Activated naive CD8-positive, alpha-beta T cell treated with anti-CD3 and anti-CD28 coated beads, Interleukin-2, amount 10 ng/mL, durations not matched to agents 7 days and 5 days (primary cell): ENCODE measurements around the gene C2orf81. TPM values are rescaled to one million over a fixed set of nuclear protein-coding genes. Genes with fewer than 3 reads are reported as not detected.
"Not testable (repeated sequence)": the region's sequence is repeated elsewhere in the genome, so short reads cannot be mapped to it uniquely, and the experiment has no call there.

ENCODE experiments used
- ATAC-seq: fragments of 150-1000 bp; cut with Tn5 transposase; one replicate; pipeline ENCODE4 v1.10.0; 2021; ENCODE audit warnings: low read depth, moderate library complexity
- POLR2A ChIA-PET: fragments of 350-600 bp; sonication (Branson Sonifier 250); formaldehyde crosslinking; loops from one replicate; lab custom pipeline; 2021; ENCODE audit warnings: antibody characterized with exemption; lab: Charles Lee
- DNase-seq: peaks from one replicate; pipeline ENCODE4 v3.0.0; 2021
- H3K27ac Mint-ChIP-seq: one replicate; pipeline ENCODE4 v1.8.0; 2022; ENCODE audit warnings: mild to moderate bottlenecking, mixed read lengths
- H3K27me3 Mint-ChIP-seq: one replicate; pipeline ENCODE4 v1.8.0; 2022; ENCODE audit warnings: mild to moderate bottlenecking, moderate library complexity, mixed read lengths
- H3K36me3 Mint-ChIP-seq: one replicate; pipeline ENCODE4 v1.8.0; 2021; ENCODE audit warnings: mild to moderate bottlenecking, mixed read lengths
- H3K4me1 Mint-ChIP-seq: one replicate; pipeline ENCODE4 v1.8.0; 2021; ENCODE audit warnings: mixed read lengths
- H3K4me3 Mint-ChIP-seq: one replicate; pipeline ENCODE4 v1.8.0; 2022; ENCODE audit warnings: mild to moderate bottlenecking, moderate library complexity, mixed read lengths
- H3K9me3 Mint-ChIP-seq: one replicate; pipeline ENCODE4 v1.8.0; 2021; ENCODE audit warnings: mixed read lengths
- total RNA-seq, 2 experiments: library from RNA; stranded (reverse); gene quantifications; one replicate each; pipeline ENCODE4 v1.2.3, GENCODE V29; 2021

The C2orf81 gene
- total RNA-seq, 2 experiments from 2014 or later = 3.7 to 5.8 TPM

DNA sequence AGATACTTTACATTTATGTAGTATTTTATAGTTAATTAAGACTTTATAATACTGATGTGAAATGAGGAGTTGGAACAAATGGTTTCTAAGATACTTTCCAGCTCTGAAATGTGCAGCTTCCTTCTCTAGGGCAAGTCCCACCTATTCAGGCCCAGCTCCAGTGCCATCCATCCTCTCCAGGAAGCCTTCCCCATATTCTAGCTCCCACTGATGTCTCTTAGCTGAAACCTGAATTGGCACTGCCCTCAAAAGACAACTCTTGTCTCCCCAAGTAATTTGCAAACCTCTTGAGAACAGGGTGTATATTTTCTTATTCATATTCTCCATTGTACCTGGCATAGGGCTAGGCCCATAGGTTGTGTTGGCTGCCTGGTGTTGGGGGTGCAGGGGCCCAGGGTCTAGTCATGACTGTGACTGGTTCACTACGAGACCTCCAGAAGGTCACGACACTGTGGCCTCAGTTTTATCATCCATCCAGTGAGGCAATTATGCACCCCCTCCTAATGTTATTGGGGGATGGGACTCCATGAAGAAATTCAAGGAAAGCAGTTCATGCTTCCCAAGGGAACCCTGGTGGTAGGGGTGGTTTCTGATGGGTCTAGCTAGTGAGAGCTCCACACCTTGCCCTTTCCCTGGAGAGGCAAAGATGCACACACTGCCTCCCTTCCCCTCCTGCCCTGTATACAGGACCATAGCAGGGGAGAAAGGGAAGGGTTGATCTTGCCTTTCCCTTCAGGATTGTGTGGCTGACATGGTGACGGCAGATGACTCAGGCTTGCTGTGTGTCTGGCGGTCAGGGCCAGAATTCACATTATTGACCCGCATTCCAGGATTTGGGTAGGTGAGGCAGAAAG lies 2.9 kb upstream of the C2orf81 start:
- peaks cover 14% of the 10 kb centered on the region for H3K36me3 Mint-ChIP-seq

GRCh38 chr2:74423231-74424095 lies 2.0 kb upstream of the C2orf81 start:
- DNase-seq = no peak
- Mint-ChIP-seq H3K27ac (peak overlapping the region; percentile 99), H3K4me1 (peaks cover 19% of the 10 kb centered on the region), H3K4me3 (peak overlapping the region; percentile 99), H3K36me3 (peaks cover 14% of the 10 kb centered on the region), H3K9me3 (no peaks in the 10 kb centered on the region), H3K27me3 (no peaks in the 10 kb centered on the region)
- no peak for ATAC-seq
- POLR2A ChIA-PET = interaction anchor here (1.2 to 4.1 kb wide), 2 partner anchors 33 to 107 kb away, joined by 3 to 58 read pairs; partner anchors contain the start of genes INO80B and WBP1

More for the DNA sequence above, 2.9 kb upstream of the C2orf81 start:
- POLR2A ChIA-PET = interaction anchor here (1.7 kb wide), 1 partner anchor 31 kb away, joined by 5 read pairs; the partner anchor contains the start of gene INO80B
- no peak for ATAC-seq
- no peaks in the 10 kb centered on the region for H3K27me3 Mint-ChIP-seq
- H3K9me3 Mint-ChIP-seq = no peaks in the 10 kb centered on the region
- DNase-seq = no peak
- no peak overlapping the region for H3K4me3 Mint-ChIP-seq
- H3K4me1 Mint-ChIP-seq = peaks cover 19% of the 10 kb centered on the region
- no peak overlapping the region for H3K27ac Mint-ChIP-seq

DNA sequence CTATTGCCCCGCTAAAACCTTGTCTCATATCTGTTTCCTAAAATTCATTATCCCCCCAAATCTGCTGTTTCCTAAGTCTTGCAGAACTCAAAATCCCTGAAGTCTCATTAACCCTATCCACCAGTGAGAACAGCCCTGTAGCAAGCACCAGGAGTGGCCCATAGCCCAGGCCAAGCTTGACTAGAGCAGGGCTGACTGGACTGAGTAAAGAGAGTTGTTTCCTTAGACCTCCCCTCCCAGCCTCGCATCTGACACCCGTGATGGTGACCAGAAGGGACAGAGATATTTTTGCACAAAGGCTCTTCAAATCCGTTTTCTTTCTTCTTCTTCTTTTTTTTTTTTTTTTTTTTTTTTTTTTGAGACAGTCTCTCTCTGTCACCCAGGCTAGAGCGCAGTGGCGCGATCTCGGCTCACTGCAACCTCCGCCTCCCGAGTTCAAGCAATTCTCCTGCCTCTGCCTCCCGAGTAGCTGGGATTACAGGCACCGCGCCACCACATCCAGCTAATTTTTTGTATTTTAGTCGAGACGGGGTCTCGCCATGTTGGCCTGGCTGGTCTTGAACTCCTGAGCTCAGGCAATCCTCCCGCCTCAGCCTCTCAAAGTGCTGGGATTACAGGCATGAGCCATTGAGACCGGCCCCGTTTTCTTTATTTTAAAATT lies 846 bp downstream of the C2orf81 start:
- DNase-seq, ATAC-seq, H3K9me3 Mint-ChIP-seq, H3K27me3 Mint-ChIP-seq: not testable (repeated sequence)
- peaks cover 11% of the 10 kb centered on the region for H3K36me3 Mint-ChIP-seq
- peaks cover 24% of the 10 kb centered on the region for H3K4me1 Mint-ChIP-seq
- peak overlapping the region; percentile 80 for H3K27ac Mint-ChIP-seq
- POLR2A ChIA-PET = interaction anchor here (0.7 to 4.1 kb wide), 18 partner anchors 8 to 592 kb away, joined by 3 to 58 read pairs (median 5); partner anchors contain the start of genes CCDC142, INO80B, MOB1A and MOGS
- H3K4me3 Mint-ChIP-seq = peak overlapping the region; percentile 99

- peak overlapping the region; percentile 32 for H3K4me3 Mint-ChIP-seq
- POLR2A ChIA-PET = interaction anchor here (0.7 to 4.1 kb wide), 3 partner anchors 20 to 169 kb away, joined by 3 to 58 read pairs (median 4); partner anchors contain the start of genes INO80B and WBP1
- H3K4me1 Mint-ChIP-seq = peaks cover 26% of the 10 kb centered on the region
- H3K27me3 Mint-ChIP-seq = no peaks in the 10 kb centered on the region
- DNase-seq (no peak), ATAC-seq (no peak)
- peaks cover 9% of the 10 kb centered on the region for H3K36me3 Mint-ChIP-seq
- peak overlapping the region; percentile 69 for H3K27ac Mint-ChIP-seq
- H3K9me3 Mint-ChIP-seq = no peaks in the 10 kb centered on the region
Observed at GRCh38 chr2:74420006-74420405, 1.4 kb downstream of the C2orf81 start.

GRCh38 chr2:74419345-74419744 lies 2.1 kb downstream of the C2orf81 start:
- POLR2A ChIA-PET = interaction anchor here (1.5 to 4.1 kb wide), 2 partner anchors 37 to 46 kb away, joined by 6 to 58 read pairs; partner anchors contain the start of genes INO80B, MOGS and WBP1
- H3K27me3 Mint-ChIP-seq = peaks cover 2% of the 10 kb centered on the region
- ATAC-seq (no peak), DNase-seq (no peak)
- peaks cover 5% of the 10 kb centered on the region for H3K36me3 Mint-ChIP-seq
- no peak overlapping the region for H3K4me3 Mint-ChIP-seq
- peaks cover 27% of the 10 kb centered on the region for H3K4me1 Mint-ChIP-seq
- no peaks in the 10 kb centered on the region for H3K9me3 Mint-ChIP-seq
- no peak overlapping the region for H3K27ac Mint-ChIP-seq

- ATAC-seq = no peak
- Mint-ChIP-seq H3K9me3 (no peaks in the 10 kb centered on the region), H3K4me3 (no peak overlapping the region), H3K27ac (no peak overlapping the region), H3K36me3 (peaks cover under 1% of the 10 kb centered on the region), H3K27me3 (peaks cover 2% of the 10 kb centered on the region), H3K4me1 (peaks cover 25% of the 10 kb centered on the region)
- POLR2A ChIA-PET = interaction anchor here (0.7 to 1.5 kb wide), 2 partner anchors 47 to 87 kb away, joined by 3 to 6 read pairs; partner anchors contain the start of gene MOGS
- no peak for DNase-seq
Observed at GRCh38 chr2:74418312-74418711, 3.1 kb downstream of the C2orf81 start.

GRCh38 chr2:74417763-74418162 lies 3.7 kb downstream of the C2orf81 start:
- peaks cover 22% of the 10 kb centered on the region for H3K4me1 Mint-ChIP-seq
- no peak overlapping the region for H3K4me3 Mint-ChIP-seq
- POLR2A ChIA-PET = interaction anchor here (1.5 kb wide), 1 partner anchor 48 kb away, joined by 6 read pairs; the partner anchor contains the start of gene MOGS
- ATAC-seq = no peak
- peaks cover 2% of the 10 kb centered on the region for H3K27me3 Mint-ChIP-seq
- DNase-seq = no peak
- no peaks in the 10 kb centered on the region for H3K9me3 Mint-ChIP-seq
- H3K27ac Mint-ChIP-seq = no peak overlapping the region
- no peaks in the 10 kb centered on the region for H3K36me3 Mint-ChIP-seq

DNA sequence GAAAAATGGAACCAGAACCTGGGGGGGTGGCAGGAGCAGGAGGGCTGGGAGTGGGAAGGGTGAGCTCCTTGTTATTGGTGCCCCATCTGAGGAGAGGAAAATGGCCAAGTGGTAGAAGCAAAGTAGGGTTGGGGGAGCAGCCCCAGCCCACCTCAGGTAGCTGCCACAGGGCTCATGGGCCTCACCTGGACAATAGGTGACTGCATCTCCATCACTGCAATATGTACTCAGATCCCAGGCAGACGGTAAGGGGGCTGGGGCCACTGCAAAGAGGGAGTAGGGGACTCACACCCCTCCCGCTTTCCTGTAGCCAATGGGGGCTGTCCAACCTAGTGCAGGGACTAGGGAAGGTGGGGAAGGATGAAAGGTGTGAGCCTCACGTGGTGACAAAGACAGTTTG lies 4.2 kb downstream of the C2orf81 start:
- POLR2A ChIA-PET = no interaction called here
- Mint-ChIP-seq H3K36me3 (no peaks in the 10 kb centered on the region), H3K27me3 (peaks cover 2% of the 10 kb centered on the region), H3K4me1 (peaks cover 20% of the 10 kb centered on the region), H3K27ac (peak overlapping the region; percentile 56), H3K9me3 (no peaks in the 10 kb centered on the region), H3K4me3 (no peak overlapping the region)
- DNase-seq = no peak
- no peak for ATAC-seq

- no peak for DNase-seq
- H3K9me3 Mint-ChIP-seq = no peaks in the 10 kb centered on the region
- no peak for ATAC-seq
- H3K27me3 Mint-ChIP-seq = peaks cover 2% of the 10 kb centered on the region
- POLR2A ChIA-PET = interaction anchor here (1.8 kb wide), 1 partner anchor 42 kb away, joined by 7 read pairs; the partner anchor contains the start of gene WBP1
- H3K4me3 Mint-ChIP-seq = no peak overlapping the region
- peak overlapping the region; percentile 56 for H3K27ac Mint-ChIP-seq
- peaks cover 20% of the 10 kb centered on the region for H3K4me1 Mint-ChIP-seq
- H3K36me3 Mint-ChIP-seq = no peaks in the 10 kb centered on the region
Observed at GRCh38 chr2:74416778-74417177, 4.6 kb downstream of the C2orf81 start.

- H3K4me3 Mint-ChIP-seq = peak overlapping the region; percentile 71
- no peak for DNase-seq
- POLR2A ChIA-PET = interaction anchor here (0.7 to 1.8 kb wide), 2 partner anchors 42 to 635 kb away, joined by 3 to 7 read pairs; partner anchors contain the start of gene WBP1
Observed at GRCh38 chr2:74415762-74416395, 5.5 kb downstream of the C2orf81 start.

GRCh38 chr2:74414881-74415761 lies 6.3 kb downstream of the C2orf81 start:
- POLR2A ChIA-PET = interaction anchor here (0.7 to 1.8 kb wide), 4 partner anchors 41 to 635 kb away, joined by 3 to 7 read pairs (median 4); partner anchors contain the start of genes MRPL53 and WBP1
- no peaks in the 10 kb centered on the region for H3K36me3 Mint-ChIP-seq
- peaks cover 15% of the 10 kb centered on the region for H3K4me1 Mint-ChIP-seq
- DNase-seq (peak; percentile 50), ATAC-seq (peak; percentile 32)
- peak overlapping the region; percentile 71 for H3K4me3 Mint-ChIP-seq
- H3K27ac Mint-ChIP-seq = no peak overlapping the region
- H3K27me3 Mint-ChIP-seq = peaks cover 2% of the 10 kb centered on the region
- H3K9me3 Mint-ChIP-seq = no peaks in the 10 kb centered on the region

More at GRCh38 chr2:74415762-74416395, 5.5 kb downstream of the C2orf81 start:
- Mint-ChIP-seq H3K36me3 (no peaks in the 10 kb centered on the region), H3K4me1 (peaks cover 19% of the 10 kb centered on the region), H3K27me3 (peaks cover 2% of the 10 kb centered on the region), H3K27ac (peak overlapping the region; percentile 31), H3K9me3 (no peaks in the 10 kb centered on the region)
- no peak for ATAC-seq
